HG03025 (cell line): ENCODE measurements around the gene STK24.

Source experiments
- ATAC-seq: cut with Tn5 transposase; IDR thresholded peaks from one replicate; pipeline ENCODE4 v1.9.1; 2021; ENCODE audit warnings: mild to moderate bottlenecking, moderate library complexity; ENCODE audit not compliant: unreplicated experiment, low FRiP score

Gene STK24

GRCh38 chr13:98494769-98495168, 82.1 kb downstream of the STK24 start:
- ATAC-seq = no peak

GRCh38 chr13:98493042-98493712, 83.7 kb downstream of the STK24 start:
- no peak for ATAC-seq

GRCh38 chr13:98492335-98493041, 84.4 kb downstream of the STK24 start:
- ATAC-seq = no peak

- no peak for ATAC-seq
Measured at GRCh38 chr13:98490866-98491265, 86.0 kb downstream of the STK24 start.

GRCh38 chr13:98490195-98490836, 86.6 kb downstream of the STK24 start:
- ATAC-seq = no peak

- ATAC-seq = no peak
Measured at GRCh38 chr13:98489446-98490194, 87.3 kb downstream of the STK24 start.

- peak; percentile 78 for ATAC-seq
Measured at GRCh38 chr13:98488736-98489135, 88.2 kb downstream of the STK24 start.

GRCh38 chr13:98487522-98487921, 89.4 kb downstream of the STK24 start:
- no peak for ATAC-seq

GRCh38 chr13:98487016-98487415, 89.9 kb downstream of the STK24 start:
- ATAC-seq = no peak

- no peak for ATAC-seq
Measured at GRCh38 chr13:98486412-98486811, 90.5 kb downstream of the STK24 start.

- ATAC-seq = no peak
Measured at GRCh38 chr13:98485561-98485960, 91.3 kb downstream of the STK24 start.

GRCh38 chr13:98484289-98485219, 92.4 kb downstream of the STK24 start:
- no peak for ATAC-seq

GRCh38 chr13:98483601-98484288, 93.2 kb downstream of the STK24 start:
- ATAC-seq = no peak

- ATAC-seq = no peak
Measured at GRCh38 chr13:98482476-98483444, 94.1 kb downstream of the STK24 start.

GRCh38 chr13:98480915-98481877, 95.7 kb downstream of the STK24 start:
- peak; percentile 27 for ATAC-seq

- ATAC-seq = no peak
Measured at GRCh38 chr13:98479496-98480003, 97.4 kb downstream of the STK24 start.
